Liver (tissue), 9 donors: Measurements from ENCODE around the gene TMX2. TPM values are rescaled to one million over a fixed set of nuclear protein-coding genes. Genes with fewer than 3 reads are reported as not detected.

Source experiments
- DNase-seq: peaks from one replicate; pipeline ENCODE4 v3.0.0-alpha.2; 2017; ENCODE audit warnings: low spot score
- H3K27ac ChIP-seq, 2 donors: one replicate each; pipeline ENCODE4 v1.7.0; 2013; ENCODE audit warnings: inconsistent platforms in 2 of 2, low read length in 2 of 2, control low read depth in 1 of 2, low read depth in 1 of 2, mild to moderate bottlenecking in 1 of 2
- H3K27me3 ChIP-seq, 4 donors: one replicate each; pipeline versions ENCODE4 v1.6.1 to v1.7.0; 2013; ENCODE audit warnings: low read length in 3 of 4, inconsistent platforms in 1 of 4, mild to moderate bottlenecking in 1 of 4, moderate library complexity in 1 of 4; ENCODE audit not compliant: control insufficient read depth in 4 of 4, insufficient read depth in 4 of 4
- H3K36me3 ChIP-seq, 4 donors: one replicate each; pipeline versions ENCODE4 v1.6.1 to v1.7.0; 2013; ENCODE audit warnings: low read length in 3 of 4, mild to moderate bottlenecking in 3 of 4, low read depth in 1 of 4, moderate library complexity in 1 of 4; ENCODE audit not compliant: control insufficient read depth in 4 of 4, insufficient read depth in 3 of 4
- H3K4me1 ChIP-seq, 4 donors: one replicate each; pipeline versions ENCODE4 v1.6.1 to v1.7.0; 2013; ENCODE audit warnings: low read length in 3 of 4, mild to moderate bottlenecking in 3 of 4, moderate library complexity in 1 of 4; ENCODE audit not compliant: control insufficient read depth in 4 of 4, insufficient read depth in 4 of 4
- H3K4me3 ChIP-seq, 3 donors: one replicate each; pipeline versions ENCODE4 v1.6.1 to v1.7.0; 2013; ENCODE audit warnings: low read length in 3 of 3, control low read depth in 1 of 3, low read depth in 1 of 3, mild to moderate bottlenecking in 1 of 3
- H3K9ac ChIP-seq, 2 donors: one replicate each; pipeline ENCODE4 v1.7.0; 2013; ENCODE audit warnings: low read length in 2 of 2, mild to moderate bottlenecking in 2 of 2, moderate library complexity in 2 of 2, control low read depth in 1 of 2, low read depth in 1 of 2
- H3K9me3 ChIP-seq, 4 donors: one replicate each; pipeline versions ENCODE4 v1.6.1 to v1.7.0; 2013; ENCODE audit warnings: low read length in 3 of 4; ENCODE audit not compliant: control insufficient read depth in 4 of 4
- ATF3 ChIP-seq: IDR thresholded peaks from 2 replicates; pipeline ENCODE4 v1.6.1; 2016; ENCODE audit warnings: antibody characterized with exemption
- CTCF ChIP-seq: fragments of 150-350 bp; IDR thresholded peaks from 2 replicates; pipeline ENCODE4 v1.5.1; 2017; ENCODE audit warnings: improper control_type of control experiment, low read depth, low read length; ENCODE audit not compliant: missing input control
- EGR1 ChIP-seq, 2 donors: IDR thresholded peaks; 2 replicates each; pipeline ENCODE4 v1.6.1; 2016 to 2018; ENCODE audit warnings: antibody characterized with exemption in 2 of 2, low read depth in 2 of 2
- FOXA1 ChIP-seq: IDR thresholded peaks from 2 replicates; pipeline ENCODE4 v1.6.1; 2016; ENCODE audit warnings: antibody characterized with exemption
- FOXA2 ChIP-seq: IDR thresholded peaks from 2 replicates; pipeline ENCODE4 v1.6.1; 2016; ENCODE audit warnings: antibody characterized with exemption
- GABPA ChIP-seq, 2 donors: IDR thresholded peaks in 1 of 2; conservative IDR thresholded peaks in 1 of 2; 2 replicates each; pipeline ENCODE4 v1.6.1; 2016; ENCODE audit warnings: antibody characterized with exemption in 2 of 2, mild to moderate bottlenecking in 1 of 2, moderate library complexity in 1 of 2
- HNF4A ChIP-seq, 2 donors: conservative IDR thresholded peaks; 2 replicates each; pipeline ENCODE4 v1.6.1; 2016; ENCODE audit warnings: antibody characterized with exemption in 2 of 2, mild to moderate bottlenecking in 2 of 2
- HNF4G ChIP-seq: IDR thresholded peaks from 2 replicates; pipeline ENCODE4 v1.6.1; 2016; ENCODE audit warnings: antibody characterized with exemption
- JUND ChIP-seq, 2 donors: IDR thresholded peaks; 2 replicates each; pipeline ENCODE4 v1.6.1; 2016; ENCODE audit warnings: antibody characterized with exemption in 2 of 2
- MAX ChIP-seq: IDR thresholded peaks from 2 replicates; pipeline ENCODE4 v1.6.1; 2016; ENCODE audit warnings: antibody characterized with exemption
- NR2F2 ChIP-seq: IDR thresholded peaks from 2 replicates; pipeline ENCODE4 v1.6.1; 2016; ENCODE audit warnings: antibody characterized with exemption
- RAD21 ChIP-seq, 2 donors: IDR thresholded peaks; 2 replicates each; pipeline ENCODE4 v1.6.1; 2016; ENCODE audit warnings: antibody characterized with exemption in 2 of 2, mild to moderate bottlenecking in 2 of 2
- REST ChIP-seq: IDR thresholded peaks from 2 replicates; pipeline ENCODE4 v1.6.1; 2016; ENCODE audit warnings: antibody characterized with exemption, mild to moderate bottlenecking
- RXRA ChIP-seq, 2 donors: IDR thresholded peaks; 2 replicates each; pipeline ENCODE4 v1.6.1; 2017 to 2018; ENCODE audit warnings: antibody characterized with exemption in 2 of 2, mild to moderate bottlenecking in 1 of 2
- SP1 ChIP-seq: IDR thresholded peaks from 2 replicates; pipeline ENCODE4 v1.6.1; 2018; ENCODE audit warnings: antibody characterized with exemption, mild to moderate bottlenecking
- TAF1 ChIP-seq: conservative IDR thresholded peaks from 2 replicates; pipeline ENCODE4 v1.6.1; 2016; ENCODE audit warnings: antibody characterized with exemption, mild to moderate bottlenecking
- YY1 ChIP-seq: IDR thresholded peaks from 2 replicates; pipeline ENCODE4 v1.6.1; 2016; ENCODE audit warnings: antibody characterized with exemption, mild to moderate bottlenecking
- ZBTB33 ChIP-seq: IDR thresholded peaks from 2 replicates; pipeline ENCODE4 v1.6.1; 2016; ENCODE audit warnings: antibody characterized with exemption
- WGBS: extraction: QIAGEN DNeasy Blood & Tissue Kit; methylation state at CpG from one replicate; pipeline ENCODE4 v1.1.7; 2013; 5-methylcytosine and 5-hydroxymethylcytosine counted together
- polyA plus RNA-seq, 2 donors: library from polyadenylated mRNA; stranded (reverse) in 1 of 2; unstranded in 1 of 2; fragments of 200-250 nt in 1 of 2; fragments of >200 nt in 1 of 2; fragmentation: Nextera tagmentation in 1 of 2; extraction: Ambion mirVana in 1 of 2; gene quantifications; one replicate each; pipeline versions ENCODE4 v1.2.1 to v1.2.3, GENCODE V29; 2013 to 2015
- total RNA-seq, 2 donors: library from RNA; depleted of rRNA; stranded (reverse); fragments of >200 nt; gene quantifications; one replicate each; pipeline ENCODE4 v1.2.3, GENCODE V29; 2014
- donor health status: healthy.
- donor health status: healthy.
- donor health status: healthy.
- donor health status: healthy.
- donor health status: healthy.

TMX2 gene
- total and polyA plus RNA-seq, 4 donors, result 43.3 to 70.9 (median 59.1) TPM

GRCh38 chr11:57741132-57742086, 29.0 kb downstream of the TMX2 start, which contains the start of gene SELENOH:
TSS of gene SELENOH (plus strand) at chr11:57741491. CDS start at chr11:57741596, 105 bp downstream.
- Histone ChIP-seq H3K27me3 (no peaks in the 10 kb centered on the region), H3K36me3 (peaks cover 12 to 36% (median 23%) of the 10 kb centered on the region in 4 donors), H3K9ac (peak within 1 kb of the TSS; percentile 75 to 93), H3K4me1 (peaks cover 0 to 17% (median 12%) of the 10 kb centered on the region in 4 donors), H3K9me3 (no peaks in the 10 kb centered on the region), H3K4me3 (peak within 1 kb of the TSS; percentile 73 to 97 (median 95)), H3K27ac (peak within 1 kb of the TSS; percentile 82 to 84)
- TF ChIP-seq REST (peak; percentile 84), HNF4G (no peak), TAF1 (peak; percentile 89), GABPA (IDR thresholded peaks at IDR 0.05 in 1 of 2, conservative IDR thresholded peaks at IDR 0.05 in 1 of 2) (peak; percentile 84 to 95), JUND (IDR thresholded peaks at IDR 0.05) (no peak), SP1 (peak; percentile 90), RXRA (IDR thresholded peaks at IDR 0.05) (peak; percentile 67 to 70), MAX (peak; percentile 97), FOXA2 (no peak), CTCF (no peak), NR2F2 (no peak), HNF4A (conservative IDR thresholded peaks at IDR 0.05) (peak; percentile 38 to 56), EGR1 (IDR thresholded peaks at IDR 0.05; ENCODE audit: low read depth in 2 of 2) (peak; percentile 72 to 73), ATF3 (peak; percentile 53), YY1 (peak; percentile 88), FOXA1 (no peak), RAD21 (IDR thresholded peaks at IDR 0.05) (peak; percentile 44 to 62), ZBTB33 (peak; percentile 78)
- under 1% methylated on average over 75 of the region's 75 CpGs for WGBS
- DNase-seq, result peak; percentile 92
